Ishikawa (cell line): ENCODE results near the gene SCD5.

Source experiments
- CEBPB ChIP-seq: IDR thresholded peaks from 2 replicates; pipeline ENCODE4 v1.6.1; 2012
- CREB1 ChIP-seq: IDR thresholded peaks from 2 replicates; pipeline ENCODE4 v1.6.1; 2012; ENCODE audit warnings: low read depth
- EGR1 ChIP-seq: IDR thresholded peaks from 2 replicates; pipeline ENCODE4 v1.6.1; 2012
- EP300 ChIP-seq: IDR thresholded peaks from 2 replicates; pipeline ENCODE4 v1.6.1; 2012; ENCODE audit warnings: borderline replicate concordance
- FOXM1 ChIP-seq: IDR thresholded peaks from 2 replicates; pipeline ENCODE4 v1.6.1; 2012; ENCODE audit warnings: low read depth, borderline replicate concordance
- NFIC ChIP-seq: IDR thresholded peaks from 2 replicates; pipeline ENCODE4 v1.6.1; 2012
- RAD21 ChIP-seq: IDR thresholded peaks from 2 replicates; pipeline ENCODE4 v1.6.1; 2012; ENCODE audit warnings: low read depth
- TAF1 ChIP-seq: IDR thresholded peaks from 2 replicates; pipeline ENCODE4 v1.6.1; 2012; ENCODE audit warnings: low read depth, mild to moderate bottlenecking
- TCF12 ChIP-seq: IDR thresholded peaks from 2 replicates; pipeline ENCODE4 v1.6.1; 2012; ENCODE audit warnings: low read depth
- TEAD4 ChIP-seq: IDR thresholded peaks from 2 replicates; pipeline ENCODE4 v1.6.1; 2012
- YY1 ChIP-seq: IDR thresholded peaks from 2 replicates; pipeline ENCODE4 v1.6.1; 2012; ENCODE audit warnings: low read depth
- ZBTB7A ChIP-seq: IDR thresholded peaks from 2 replicates; pipeline ENCODE4 v1.6.1; 2012; ENCODE audit warnings: low read depth
- TF ChIP-seq, protein P1 (sequence below): IDR thresholded peaks from 2 replicates; pipeline ENCODE4 v1.6.1; 2012
- TF ChIP-seq, protein P2 (sequence below): IDR thresholded peaks from 2 replicates; pipeline ENCODE4 v1.6.1; 2012
- TF ChIP-seq, protein P3 (sequence below): IDR thresholded peaks from 2 replicates; pipeline ENCODE4 v1.6.1; 2012; ENCODE audit warnings: low read depth, mild to moderate bottlenecking

The SCD5 gene

DNA sequence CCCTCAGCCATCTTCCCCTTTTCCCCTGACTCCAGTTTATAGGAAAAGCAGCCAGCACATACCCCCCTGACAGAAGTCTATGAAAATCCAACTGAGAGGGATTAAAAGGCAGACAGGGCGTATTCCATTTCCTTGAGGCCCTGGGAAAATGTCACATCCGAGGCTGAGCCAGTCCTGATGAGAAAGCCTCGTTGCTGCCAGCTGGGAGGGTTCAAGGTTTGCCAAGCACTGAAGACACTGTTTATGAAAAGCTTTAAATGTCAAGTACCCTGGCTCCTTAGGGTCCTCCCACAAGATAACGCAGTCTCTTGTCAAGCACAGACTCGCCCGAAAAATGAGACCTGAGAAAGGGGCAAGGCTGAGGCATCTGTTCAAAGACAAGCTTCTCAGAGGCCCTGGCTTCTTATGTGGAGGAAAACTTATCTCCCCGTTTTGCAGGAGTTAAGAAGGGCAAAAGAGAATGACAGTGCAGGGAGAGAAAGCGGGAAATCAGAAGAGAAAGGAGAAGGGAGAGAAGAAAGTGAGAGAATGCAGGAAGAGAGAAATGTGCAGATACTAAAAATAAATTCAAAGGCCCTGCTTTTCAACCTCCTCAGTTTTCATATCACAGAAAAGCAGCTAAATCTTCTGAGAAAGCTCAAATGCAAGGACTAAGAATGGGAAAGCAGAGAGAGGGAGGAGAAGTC lies 44.7 kb downstream of the SCD5 start:
- TF ChIP-seq TAF1 (no peak), TCF12 (no peak), NFIC (no peak), RAD21 (no peak), FOXM1 (no peak), EP300 (no peak), ZBTB7A (no peak), EGR1 (no peak), CEBPB (no peak), TEAD4 (no peak)
- TF ChIP-seq, protein P1, sequence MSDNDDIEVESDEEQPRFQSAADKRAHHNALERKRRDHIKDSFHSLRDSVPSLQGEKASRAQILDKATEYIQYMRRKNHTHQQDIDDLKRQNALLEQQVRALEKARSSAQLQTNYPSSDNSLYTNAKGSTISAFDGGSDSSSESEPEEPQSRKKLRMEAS, result no peak
- TF ChIP-seq, protein P2, sequence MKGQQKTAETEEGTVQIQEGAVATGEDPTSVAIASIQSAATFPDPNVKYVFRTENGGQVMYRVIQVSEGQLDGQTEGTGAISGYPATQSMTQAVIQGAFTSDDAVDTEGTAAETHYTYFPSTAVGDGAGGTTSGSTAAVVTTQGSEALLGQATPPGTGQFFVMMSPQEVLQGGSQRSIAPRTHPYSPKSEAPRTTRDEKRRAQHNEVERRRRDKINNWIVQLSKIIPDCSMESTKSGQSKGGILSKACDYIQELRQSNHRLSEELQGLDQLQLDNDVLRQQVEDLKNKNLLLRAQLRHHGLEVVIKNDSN, result no peak
- TF ChIP-seq, protein P3, sequence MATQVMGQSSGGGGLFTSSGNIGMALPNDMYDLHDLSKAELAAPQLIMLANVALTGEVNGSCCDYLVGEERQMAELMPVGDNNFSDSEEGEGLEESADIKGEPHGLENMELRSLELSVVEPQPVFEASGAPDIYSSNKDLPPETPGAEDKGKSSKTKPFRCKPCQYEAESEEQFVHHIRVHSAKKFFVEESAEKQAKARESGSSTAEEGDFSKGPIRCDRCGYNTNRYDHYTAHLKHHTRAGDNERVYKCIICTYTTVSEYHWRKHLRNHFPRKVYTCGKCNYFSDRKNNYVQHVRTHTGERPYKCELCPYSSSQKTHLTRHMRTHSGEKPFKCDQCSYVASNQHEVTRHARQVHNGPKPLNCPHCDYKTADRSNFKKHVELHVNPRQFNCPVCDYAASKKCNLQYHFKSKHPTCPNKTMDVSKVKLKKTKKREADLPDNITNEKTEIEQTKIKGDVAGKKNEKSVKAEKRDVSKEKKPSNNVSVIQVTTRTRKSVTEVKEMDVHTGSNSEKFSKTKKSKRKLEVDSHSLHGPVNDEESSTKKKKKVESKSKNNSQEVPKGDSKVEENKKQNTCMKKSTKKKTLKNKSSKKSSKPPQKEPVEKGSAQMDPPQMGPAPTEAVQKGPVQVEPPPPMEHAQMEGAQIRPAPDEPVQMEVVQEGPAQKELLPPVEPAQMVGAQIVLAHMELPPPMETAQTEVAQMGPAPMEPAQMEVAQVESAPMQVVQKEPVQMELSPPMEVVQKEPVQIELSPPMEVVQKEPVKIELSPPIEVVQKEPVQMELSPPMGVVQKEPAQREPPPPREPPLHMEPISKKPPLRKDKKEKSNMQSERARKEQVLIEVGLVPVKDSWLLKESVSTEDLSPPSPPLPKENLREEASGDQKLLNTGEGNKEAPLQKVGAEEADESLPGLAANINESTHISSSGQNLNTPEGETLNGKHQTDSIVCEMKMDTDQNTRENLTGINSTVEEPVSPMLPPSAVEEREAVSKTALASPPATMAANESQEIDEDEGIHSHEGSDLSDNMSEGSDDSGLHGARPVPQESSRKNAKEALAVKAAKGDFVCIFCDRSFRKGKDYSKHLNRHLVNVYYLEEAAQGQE, result no peak

DNA sequence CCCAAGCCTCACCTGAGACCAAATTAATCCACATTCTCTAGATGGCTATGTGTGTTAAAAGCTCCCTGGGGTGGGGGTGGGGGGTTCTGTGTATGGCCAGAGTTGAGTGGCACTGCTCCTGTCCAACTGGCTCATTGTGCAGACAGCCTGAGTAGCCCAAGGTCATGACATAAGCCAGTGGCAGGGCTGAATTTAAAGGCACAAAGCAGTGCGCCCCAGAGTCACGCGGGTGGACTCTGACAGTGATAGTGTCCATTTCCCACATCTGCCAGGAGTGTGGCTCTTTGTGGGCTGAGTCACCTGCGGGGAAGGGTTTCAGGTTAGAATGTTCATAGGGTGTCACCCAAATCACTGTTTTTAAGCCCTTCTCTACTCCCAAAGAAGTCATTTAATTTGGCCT lies 45.4 kb downstream of the SCD5 start:
- TF ChIP-seq TEAD4 (no peak), CREB1 (no peak), YY1 (no peak), NFIC (no peak), ZBTB7A (no peak), EP300 (no peak), RAD21 (no peak), TCF12 (no peak), TAF1 (no peak), FOXM1 (no peak), CEBPB (no peak), EGR1 (no peak)
- TF ChIP-seq, protein P3, result no peak
- TF ChIP-seq, protein P1, result no peak
- TF ChIP-seq, protein P2, result no peak

DNA sequence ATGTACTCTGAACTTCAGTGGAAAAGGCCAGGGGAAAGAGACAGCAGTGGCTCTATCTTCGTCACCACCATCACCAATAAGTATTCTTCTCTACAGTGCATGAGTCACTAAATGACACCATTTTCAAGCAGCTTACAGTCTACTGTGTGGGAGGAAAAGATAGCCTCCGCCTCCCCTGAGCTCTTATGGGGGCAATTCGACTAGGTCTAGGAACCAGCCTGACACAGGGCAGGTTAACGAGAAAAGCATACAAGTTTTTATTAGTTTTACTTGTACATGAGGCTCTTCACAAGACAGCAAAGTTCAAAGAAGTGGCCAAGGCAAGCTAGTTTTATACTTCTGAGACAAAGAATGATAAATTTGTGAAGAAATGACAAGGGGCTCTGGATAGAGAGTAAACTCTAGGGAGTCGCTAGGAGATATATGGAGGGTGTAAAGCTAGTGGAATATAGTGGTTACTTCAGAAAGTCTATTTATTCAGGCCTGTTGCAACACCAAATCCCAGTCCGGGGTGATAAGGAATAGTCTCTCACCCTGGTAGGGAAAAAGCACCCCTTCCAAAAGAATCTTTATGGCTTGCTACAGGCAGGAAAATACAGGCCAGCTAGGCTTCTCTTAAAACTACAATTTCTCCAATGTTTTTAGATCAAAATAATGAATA lies 49.7 kb downstream of the SCD5 start:
- TF ChIP-seq ZBTB7A (no peak), YY1 (no peak), CEBPB (no peak), RAD21 (no peak), CREB1 (no peak), NFIC (no peak), FOXM1 (no peak)
- TF ChIP-seq, protein P2, result no peak

DNA sequence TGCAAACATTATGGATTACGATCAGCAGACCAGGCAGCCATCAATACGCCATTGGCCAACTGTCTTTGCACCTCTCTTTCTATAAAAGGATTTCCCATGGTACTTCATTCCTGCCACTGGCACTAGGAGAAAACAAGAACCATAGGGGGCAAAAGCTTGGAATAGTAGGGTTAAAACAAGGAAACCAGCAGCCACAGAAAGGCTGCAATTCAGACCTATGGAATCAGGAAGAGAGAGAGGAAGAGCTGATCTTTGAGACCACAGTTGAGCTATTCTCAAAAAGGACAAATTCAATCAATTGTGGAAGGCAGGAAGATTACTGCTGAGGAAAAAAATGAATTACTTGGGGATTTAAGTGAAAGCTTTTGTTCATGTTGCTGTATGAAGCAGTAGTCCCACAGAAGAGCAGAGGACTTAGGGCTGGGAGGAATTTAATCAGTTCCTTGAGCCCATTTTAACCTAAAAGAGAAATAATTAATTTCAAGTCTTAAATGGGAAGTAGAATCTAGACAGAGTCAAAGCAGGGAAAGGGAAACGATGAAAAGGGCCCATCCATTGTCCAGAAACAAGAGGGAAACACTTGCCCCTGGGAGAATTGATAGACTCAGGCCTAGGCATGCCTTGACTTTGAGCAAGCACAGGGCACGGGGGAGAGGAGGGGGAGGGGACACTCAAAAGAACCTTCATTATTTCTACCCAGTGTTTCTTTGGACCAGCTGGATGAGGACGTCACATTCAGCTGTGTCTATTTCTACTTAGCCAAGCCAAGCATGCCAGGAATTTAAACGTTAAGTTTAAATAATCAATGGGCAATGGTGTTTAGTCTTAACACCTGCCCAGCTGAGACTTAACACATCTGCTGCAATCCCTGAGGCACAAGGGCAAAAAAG lies 50.7 kb downstream of the SCD5 start:
- no peak for TF ChIP-seq TEAD4
- no peak for TF ChIP-seq EP300
- TF ChIP-seq CREB1, result no peak
- TF ChIP-seq NFIC, result no peak
- TF ChIP-seq, protein P2, result no peak
- no peak for TF ChIP-seq FOXM1
- no peak for TF ChIP-seq RAD21
- TF ChIP-seq CEBPB, result no peak
- TF ChIP-seq, protein P3, result no peak
- no peak for TF ChIP-seq TCF12
- no peak for TF ChIP-seq TAF1
